K562 (cell line): ENCODE measurements around the gene GALK2. TPM values are rescaled to one million over a fixed set of nuclear protein-coding genes. Genes with fewer than 3 reads are reported as not detected.

Source experiments
- ARID4B ChIP-seq: sonication (generic); formaldehyde crosslinking; IDR thresholded peaks from 2 replicates; pipeline ENCODE4 v1.8.0; 2022; ENCODE audit warnings: mild to moderate bottlenecking, missing genetic modification reagents
- BCOR ChIP-seq: fragments of 450-650 bp; IDR thresholded peaks from 2 replicates; pipeline ENCODE4 v1.6.1; 2016
- BRD9 ChIP-seq: fragments of 450-650 bp; IDR thresholded peaks from 2 replicates; pipeline ENCODE4 v1.6.1; 2018; ENCODE audit warnings: low read depth; ENCODE audit not compliant: partially characterized antibody
- BRF1 ChIP-seq: IDR thresholded peaks from 3 replicates; pipeline ENCODE4 v1.6.1; 2011; ENCODE audit warnings: borderline replicate concordance, mild to moderate bottlenecking; ENCODE audit not compliant: insufficient read length; ENCODE audit errors: extremely low read depth
- CHCHD3 ChIP-seq: fragments of 250-450 bp; sonication (Bioruptor Pico); IDR thresholded peaks from 2 replicates; pipeline ENCODE4 v2.1.2; 2022; ENCODE audit warnings: mild to moderate bottlenecking
- E2F6 ChIP-seq, 2 experiments: IDR thresholded peaks; 2 replicates each; pipeline ENCODE4 v1.6.1; 2011; ENCODE audit warnings: borderline replicate concordance in 1 of 2, control low read depth in 1 of 2, low read depth in 1 of 2, low read length in 1 of 2, mild to moderate bottlenecking in 1 of 2, mixed read lengths in 1 of 2, moderate library complexity in 1 of 2; ENCODE audit not compliant: insufficient read depth in 1 of 2, insufficient read length in 1 of 2, poor library complexity in 1 of 2, severe bottlenecking in 1 of 2; ENCODE audit errors: extremely low read depth in 1 of 2
- GTF2E2 ChIP-seq: fragments of 200-800 bp; sonication (Bioruptor generic); IDR thresholded peaks from 2 replicates; pipeline ENCODE4 v1.6.1; 2016; ENCODE audit warnings: missing genetic modification characterization, missing compliant biosample characterization
- MAZ ChIP-seq, 2 experiments: fragments of 450-650 bp in 1 of 2; sonication (generic) in 1 of 2; formaldehyde crosslinking; IDR thresholded peaks in 1 of 2; conservative IDR thresholded peaks in 1 of 2; 2 replicates each; pipeline versions ENCODE4 v1.4.0 to v1.5.0; 2020; ENCODE audit warnings: mild to moderate bottlenecking in 1 of 2, missing genetic modification reagents in 1 of 2
- MTA1 ChIP-seq: fragments of 450-650 bp; IDR thresholded peaks from 2 replicates; pipeline ENCODE4 v1.6.1; 2017; ENCODE audit warnings: borderline replicate concordance
- PBX2 ChIP-seq, 2 experiments: IDR thresholded peaks in 1 of 2; conservative IDR thresholded peaks in 1 of 2; 2 replicates each; pipeline ENCODE4 v1.6.1; 2016; ENCODE audit warnings: low read depth in 2 of 2, mild to moderate bottlenecking in 1 of 2, missing compliant biosample characterization in 1 of 2, missing genetic modification characterization in 1 of 2, moderate library complexity in 1 of 2
- PCBP1 ChIP-seq: fragments of 200-400 bp; formaldehyde crosslinking; IDR thresholded peaks from 2 replicates; pipeline ENCODE4 v1.6.1; 2018; ENCODE audit warnings: mild to moderate bottlenecking, low read depth, low read length; ENCODE audit not compliant: poor library complexity, severe bottlenecking
- PPARD ChIP-seq: fragments of 250-450 bp; sonication (Bioruptor Pico); IDR thresholded peaks from 2 replicates; pipeline ENCODE4 v1.8.0; 2022; ENCODE audit warnings: inconsistent platforms, mild to moderate bottlenecking, moderate library complexity
- SIN3B ChIP-seq: fragments of 450-650 bp; IDR thresholded peaks from 2 replicates; pipeline ENCODE4 v1.6.1; 2017; ENCODE audit warnings: low read depth, mild to moderate bottlenecking, moderate library complexity
- SMARCA4 ChIP-seq: fragments of 450-650 bp; IDR thresholded peaks from 2 replicates; pipeline ENCODE4 v1.6.1; 2016
- SP1 ChIP-seq: sonication (generic); formaldehyde crosslinking; IDR thresholded peaks from 2 replicates; pipeline ENCODE4 v1.8.1; 2022; ENCODE audit warnings: mild to moderate bottlenecking, missing genetic modification reagents
- XRCC5 ChIP-seq: fragments of 200-400 bp; formaldehyde crosslinking; IDR thresholded peaks from 2 replicates; pipeline ENCODE4 v1.6.1; 2017; ENCODE audit warnings: low read depth, mild to moderate bottlenecking, low read length
- ZNF175 ChIP-seq: fragments of 200-800 bp; sonication (Bioruptor generic); IDR thresholded peaks from 2 replicates; pipeline ENCODE4 v1.6.1; 2016; ENCODE audit warnings: low read depth, mild to moderate bottlenecking, missing genetic modification characterization, missing compliant biosample characterization
- ZNF274 ChIP-seq: IDR thresholded peaks from 2 replicates; pipeline ENCODE4 v1.6.1; 2011; ENCODE audit warnings: low read depth, mild to moderate bottlenecking, low read length, moderate library complexity, borderline replicate concordance
- ZNF583 ChIP-seq: fragments of 250-450 bp; sonication (Bioruptor Pico); IDR thresholded peaks from 2 replicates; pipeline ENCODE4 v1.4.0; 2020
- polyA plus RNA-seq, 8 experiments: library from polyadenylated mRNA; depleted of rRNA in 4 of 8; stranded (reverse) in 5 of 8; unstranded in 3 of 8; fragments of >200 nt; fragmentation: Nextera tagmentation in 2 of 8; fragmentation: Illumina TruSeq in 1 of 8; extraction: Ambion mirVana in 2 of 8; extraction: Trizol in 1 of 8; gene quantifications; 2 replicates each; pipeline versions ENCODE4 v1.2.1 to v1.2.3, GENCODE V29; 2011 to 2014; ENCODE audit warnings: inconsistent platforms in 1 of 8, missing spikeins in 1 of 8
- total RNA-seq, 7 experiments: library from RNA; depleted of rRNA in 6 of 7; stranded (reverse); fragments of >200 nt in 6 of 7; fragmentation: Illumina TruSeq in 2 of 7; extraction: Trizol in 2 of 7; gene quantifications; 2 replicates each; pipeline versions ENCODE4 v1.2.1 to v1.2.3, GENCODE V29; 2011 to 2021; ENCODE audit warnings: low replicate concordance in 1 of 7

The GALK2 gene
- total and polyA plus RNA-seq, 9 of the 15 experiments (the other 6 are each of a cell fraction or from before 2014, with no cell fraction given) = 32.8 to 82.0 (median 54.4) TPM

GRCh38 chr15:49169880-49170597, at the start of gene GALK2 (continued):
- peak; percentile 99 for TF ChIP-seq E2F6 (IDR thresholded peaks at IDR 0.05; ENCODE audit: borderline replicate concordance in 1 of 2, extremely low read depth in 1 of 2, insufficient read depth in 1 of 2, insufficient read length in 1 of 2, low read depth in 1 of 2, low read length in 1 of 2, poor library complexity in 1 of 2, severe bottlenecking in 1 of 2)
- no peak for TF ChIP-seq PCBP1
- peak; percentile 79 for TF ChIP-seq SP1 (CRISPR knock-in tag)
- peak in 1 of 2 experiments; percentile 86; a peak in 3 of 4 replicates for TF ChIP-seq MAZ (CRISPR knock-in tag; conservative IDR thresholded peaks at IDR 0.05 in 1 of 2, IDR thresholded peaks at IDR 0.05 in 1 of 2)
- TF ChIP-seq CHCHD3 (CRISPR knock-in tag) = no peak
- peak; percentile 87 for TF ChIP-seq ARID4B (CRISPR knock-in tag)
- no peak for TF ChIP-seq PPARD (CRISPR knock-in tag)
- TF ChIP-seq ZNF175 (CRISPR knock-in tag) = peak; percentile 85
- 0 out of 2 replicates have a peak, but pooled peaks have one; percentile 39 for TF ChIP-seq XRCC5
- TF ChIP-seq SIN3B = peak; percentile 41
- no peak for TF ChIP-seq PBX2 (CRISPR knock-in tag; IDR thresholded peaks at IDR 0.05; ENCODE audit: low read depth)
- no peak; the same call in none of the 2 replicates for TF ChIP-seq PBX2 (tag; conservative IDR thresholded peaks at IDR 0.05; ENCODE audit: low read depth)
- TF ChIP-seq GTF2E2 = peak; percentile 69; the same call in 1 of the 2 replicates
- no peak for TF ChIP-seq BCOR
- TF ChIP-seq ZNF274 = no peak
- no peak for TF ChIP-seq SMARCA4
- TF ChIP-seq MTA1 = peak; percentile 99
- no peak for TF ChIP-seq BRD9
- no peak for TF ChIP-seq BRF1
- TF ChIP-seq ZNF583 (CRISPR knock-in tag) = no peak
